HepG2 (cell line): Measurements from ENCODE around the gene TEAD1. TPM values are rescaled to one million over a fixed set of nuclear protein-coding genes. Genes with fewer than 3 reads are reported as not detected.

Source experiments
- ATAC-seq: fragments of 200-7000 bp; cut with Tn5 transposase; 3 replicates; pipeline ENCODE4 v1.9.1; 2020; ENCODE audit warnings: mild to moderate bottlenecking, moderate library complexity
- BruUV-seq: library from RNA; stranded (reverse); fragments of 400-500 nt; replicated peaks from 2 replicates; lab custom pipeline; 2021; lab: Mats Ljungman, UMichigan
- CTCF ChIA-PET: fragments of 300-600 bp; formaldehyde crosslinking; extraction: SDS; loops from one replicate; lab custom pipeline; 2021; ENCODE audit warnings: low total read pairs, inconsistent platforms, low intra/inter-chr PET ratio; lab: Yijun Ruan, JAX
- POLR2A ChIA-PET: fragments of 350-600 bp; sonication (Branson Sonifier 250); formaldehyde crosslinking; loops from one replicate; lab custom pipeline; 2020; ENCODE audit warnings: antibody characterized with exemption, inconsistent platforms; lab: Yijun Ruan, JAX
- DNase-seq: peaks from one replicate; pipeline ENCODE4 v3.0.0-alpha.2; 2015; ENCODE audit warnings: low spot score
- FAIRE-seq: peaks from 3 replicates; lab custom pipeline; 2011; peaks lifted over from hg19 to GRCh38; lab: Jason Lieb, UNC
- H2AFZ ChIP-seq: one replicate; pipeline ENCODE4 v1.6.1; 2011; ENCODE audit warnings: low read length, inconsistent platforms
- H3K27ac ChIP-seq: fragments of 300-600 bp; 3 replicates; pipeline ENCODE4 v1.8.0; 2011; ENCODE audit warnings: mixed run types, mild to moderate bottlenecking, mixed read lengths, low read length, inconsistent platforms; ENCODE audit not compliant: insufficient read depth; ENCODE audit errors: extremely low read length
- H3K27me3 ChIP-seq, 2 experiments: fragments of 200-600 bp in 1 of 2; 2 replicates in 1 of 2; 3 replicates in 1 of 2; pipeline versions ENCODE4 v1.6.0 to v1.8.0; 2011; ENCODE audit warnings: low read length in 2 of 2, mild to moderate bottlenecking in 2 of 2, moderate library complexity in 2 of 2, inconsistent platforms in 1 of 2; ENCODE audit not compliant: insufficient read depth in 2 of 2, control insufficient read depth in 1 of 2
- H3K36me3 ChIP-seq, 2 experiments: fragments of 200-600 bp in 1 of 2; replicated peaks in 1 of 2; 2 replicates in 1 of 2; 3 replicates in 1 of 2; pipeline versions ENCODE4 v1.5.1 to v1.8.0; 2011; ENCODE audit warnings: low read length in 2 of 2, inconsistent platforms in 1 of 2; ENCODE audit not compliant: insufficient read depth in 2 of 2, control insufficient read depth in 1 of 2
- H3K4me1 ChIP-seq: 2 replicates; pipeline ENCODE4 v1.5.1; 2012; ENCODE audit warnings: low read length, inconsistent platforms; ENCODE audit not compliant: insufficient read depth
- H3K4me2 ChIP-seq: 2 replicates; pipeline ENCODE4 v1.6.0; 2011; ENCODE audit warnings: low read depth, low read length, inconsistent platforms
- H3K4me3 ChIP-seq, 3 experiments: fragments of 200-600 bp in 1 of 3; sonication (generic), shearing (Covaris generic) in 1 of 3; replicated peaks in 1 of 3; 2 replicates each; pipeline ENCODE4 v1.5.1; 2011 to 2016; ENCODE audit warnings: low read length in 3 of 3, inconsistent platforms in 2 of 3, low read depth in 2 of 3, mild to moderate bottlenecking in 2 of 3, control low read depth in 1 of 3, mixed read lengths in 1 of 3; ENCODE audit not compliant: insufficient read depth in 1 of 3
- H3K79me2 ChIP-seq: one replicate; pipeline ENCODE4 v1.6.1; 2011; ENCODE audit warnings: low read length, inconsistent platforms; ENCODE audit not compliant: insufficient read depth
- H3K9ac ChIP-seq: 2 replicates; pipeline ENCODE4 v1.6.0; 2011; ENCODE audit warnings: mild to moderate bottlenecking, low read depth, low read length, inconsistent platforms; ENCODE audit not compliant: insufficient read depth
- H3K9me3 ChIP-seq: 2 replicates; pipeline ENCODE4 v1.5.1; 2012; ENCODE audit warnings: mild to moderate bottlenecking, low read length
- H4K20me1 ChIP-seq: 2 replicates; pipeline ENCODE4 v1.6.0; 2011; ENCODE audit warnings: inconsistent platforms, mild to moderate bottlenecking, low read length, moderate library complexity; ENCODE audit not compliant: insufficient read depth
- CENPX ChIP-seq: sonication (generic); formaldehyde crosslinking; IDR thresholded peaks from 2 replicates; pipeline ENCODE4 v1.9.0; 2021; ENCODE audit warnings: mild to moderate bottlenecking, missing genetic modification reagents, moderate library complexity
- CREM ChIP-seq, 2 experiments: sonication (generic) in 1 of 2; formaldehyde crosslinking in 1 of 2; IDR thresholded peaks; 2 replicates each; pipeline versions ENCODE4 v1.4.0 to v1.6.1; 2016 to 2020; ENCODE audit warnings: antibody characterized with exemption in 1 of 2, mild to moderate bottlenecking in 1 of 2, missing genetic modification reagents in 1 of 2
- KLF11 ChIP-seq: IDR thresholded peaks from 2 replicates; pipeline ENCODE4 v1.6.1; 2016; ENCODE audit warnings: missing compliant biosample characterization
- NONO ChIP-seq, 2 experiments: fragments of 450-650 bp in 1 of 2; sonication (generic) in 1 of 2; formaldehyde crosslinking in 1 of 2; IDR thresholded peaks in 1 of 2; conservative IDR thresholded peaks in 1 of 2; 2 replicates each; pipeline versions ENCODE4 v1.6.1 to v1.8.0; 2017 to 2022; ENCODE audit warnings: mild to moderate bottlenecking in 1 of 2, missing genetic modification reagents in 1 of 2, moderate library complexity in 1 of 2
- NPAS2 ChIP-seq: sonication (generic); formaldehyde crosslinking; IDR thresholded peaks from 2 replicates; pipeline ENCODE4 v1.8.0; 2022; ENCODE audit warnings: mild to moderate bottlenecking, missing genetic modification reagents, borderline replicate concordance
- PRPF4 ChIP-seq: fragments of 200-400 bp; formaldehyde crosslinking; IDR thresholded peaks from 2 replicates; pipeline ENCODE4 v1.6.1; 2016; ENCODE audit warnings: low read length, low read depth; ENCODE audit not compliant: poor library complexity, severe bottlenecking
- SOX6 ChIP-seq, 2 experiments: fragments of 450-650 bp in 1 of 2; sonication (generic) in 1 of 2; formaldehyde crosslinking in 1 of 2; IDR thresholded peaks; 2 replicates each; pipeline versions ENCODE4 v1.4.0 to v1.6.1; 2017 to 2020; ENCODE audit warnings: antibody characterized with exemption in 1 of 2, mild to moderate bottlenecking in 1 of 2, missing genetic modification reagents in 1 of 2
- ZFP91 ChIP-seq: sonication (generic); formaldehyde crosslinking; IDR thresholded peaks from 2 replicates; pipeline ENCODE4 v1.9.0; 2022; ENCODE audit warnings: missing genetic modification reagents, mild to moderate bottlenecking, borderline replicate concordance
- ZNF30 ChIP-seq: sonication (generic); formaldehyde crosslinking; IDR thresholded peaks from 2 replicates; pipeline ENCODE4 v1.5.0; 2020; ENCODE audit warnings: mild to moderate bottlenecking, missing genetic modification reagents
- ZNF614 ChIP-seq: IDR thresholded peaks from 2 replicates; pipeline ENCODE4 v1.6.1; 2018; ENCODE audit warnings: missing biosample characterization, missing genetic modification reagents, inconsistent platforms, borderline replicate concordance
- ZNF768 ChIP-seq: sonication (generic); formaldehyde crosslinking; IDR thresholded peaks from 2 replicates; pipeline ENCODE4 v1.4.0; 2020; ENCODE audit warnings: missing genetic modification reagents
- ZSCAN25 ChIP-seq: sonication (generic); formaldehyde crosslinking; IDR thresholded peaks from 2 replicates; pipeline ENCODE4 v1.8.0; 2022; ENCODE audit warnings: mild to moderate bottlenecking, missing genetic modification reagents
- WGBS: methylation state at CpG from one replicate; pipeline ENCODE4 v1.1.6; 2017; ENCODE audit warnings: low lambda C conversion rate; 5-methylcytosine and 5-hydroxymethylcytosine counted together
- in situ Hi-C: cut with HindIII; loops from 2 replicates; pipeline ENCODE4 v1.10.0; 2017; ENCODE audit warnings: low pct_unique_long_range_greater_than_20kb; ENCODE audit not compliant: extremely low pct_ligation_motif_present
- intact Hi-C: fragments of 100-400 bp; cut with micrococcal nuclease; formaldehyde crosslinking; loops from one replicate; pipeline ENCODE4 v1.10.0; 2022; ENCODE audit not compliant: unreplicated experiment
- polyA plus RNA-seq, 8 experiments: library from polyadenylated mRNA; depleted of rRNA in 3 of 8; stranded (reverse) in 7 of 8; unstranded in 1 of 8; fragments of >200 nt; fragmentation: Illumina TruSeq in 4 of 8; extraction: Trizol in 4 of 8; gene quantifications; 2 replicates each; pipeline versions ENCODE4 v1.2.1 to v1.2.3, GENCODE V29; 2011 to 2016; ENCODE audit warnings: low read depth in 4 of 8, missing spikeins in 1 of 8, mixed read lengths in 1 of 8; ENCODE audit not compliant: insufficient read depth in 1 of 8
- total RNA-seq, 5 experiments: library from RNA; depleted of rRNA; stranded (reverse); fragments of >200 nt; fragmentation: Illumina TruSeq; extraction: Trizol; gene quantifications; 2 replicates each; pipeline ENCODE4 v1.2.3, GENCODE V29; 2016; ENCODE audit warnings: low read depth in 1 of 5
- TF ChIP-seq, protein P1 (sequence below): sonication (generic); formaldehyde crosslinking; IDR thresholded peaks from 2 replicates; pipeline ENCODE4 v1.4.0; 2020; ENCODE audit warnings: missing genetic modification reagents
- TF ChIP-seq, protein P2 (sequence below), 2 experiments: sonication (generic) in 1 of 2; formaldehyde crosslinking in 1 of 2; IDR thresholded peaks; 2 replicates each; pipeline versions ENCODE4 v1.4.0 to v1.6.1; 2018 to 2020; ENCODE audit warnings: missing genetic modification reagents in 2 of 2, borderline replicate concordance in 1 of 2, low read depth in 1 of 2, mild to moderate bottlenecking in 1 of 2, missing biosample characterization in 1 of 2

Gene TEAD1
- total and polyA plus RNA-seq, 2 of the 13 experiments (the other 11 are each of a cell fraction or from before 2014, with no cell fraction given) = 20.1 to 30.5 TPM

GRCh38 chr11:12789054-12789453, 114.8 kb downstream of the TEAD1 start:
- intact Hi-C loops (no loop called here), in situ Hi-C loops (no loop called here)
- H3K4me2 ChIP-seq = no peak overlapping the region
- H3K27me3 ChIP-seq = no peaks in the 10 kb centered on the region
- no peak for TF ChIP-seq NPAS2 (CRISPR knock-in tag)
- TF ChIP-seq ZFP91 = no peak
- no peak for TF ChIP-seq CENPX
- no peak for TF ChIP-seq PRPF4
- TF ChIP-seq, protein P1, sequence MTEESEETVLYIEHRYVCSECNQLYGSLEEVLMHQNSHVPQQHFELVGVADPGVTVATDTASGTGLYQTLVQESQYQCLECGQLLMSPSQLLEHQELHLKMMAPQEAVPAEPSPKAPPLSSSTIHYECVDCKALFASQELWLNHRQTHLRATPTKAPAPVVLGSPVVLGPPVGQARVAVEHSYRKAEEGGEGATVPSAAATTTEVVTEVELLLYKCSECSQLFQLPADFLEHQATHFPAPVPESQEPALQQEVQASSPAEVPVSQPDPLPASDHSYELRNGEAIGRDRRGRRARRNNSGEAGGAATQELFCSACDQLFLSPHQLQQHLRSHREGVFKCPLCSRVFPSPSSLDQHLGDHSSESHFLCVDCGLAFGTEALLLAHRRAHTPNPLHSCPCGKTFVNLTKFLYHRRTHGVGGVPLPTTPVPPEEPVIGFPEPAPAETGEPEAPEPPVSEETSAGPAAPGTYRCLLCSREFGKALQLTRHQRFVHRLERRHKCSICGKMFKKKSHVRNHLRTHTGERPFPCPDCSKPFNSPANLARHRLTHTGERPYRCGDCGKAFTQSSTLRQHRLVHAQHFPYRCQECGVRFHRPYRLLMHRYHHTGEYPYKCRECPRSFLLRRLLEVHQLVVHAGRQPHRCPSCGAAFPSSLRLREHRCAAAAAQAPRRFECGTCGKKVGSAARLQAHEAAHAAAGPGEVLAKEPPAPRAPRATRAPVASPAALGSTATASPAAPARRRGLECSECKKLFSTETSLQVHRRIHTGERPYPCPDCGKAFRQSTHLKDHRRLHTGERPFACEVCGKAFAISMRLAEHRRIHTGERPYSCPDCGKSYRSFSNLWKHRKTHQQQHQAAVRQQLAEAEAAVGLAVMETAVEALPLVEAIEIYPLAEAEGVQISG (CRISPR knock-in tag) = no peak
- TF ChIP-seq, protein P2, sequence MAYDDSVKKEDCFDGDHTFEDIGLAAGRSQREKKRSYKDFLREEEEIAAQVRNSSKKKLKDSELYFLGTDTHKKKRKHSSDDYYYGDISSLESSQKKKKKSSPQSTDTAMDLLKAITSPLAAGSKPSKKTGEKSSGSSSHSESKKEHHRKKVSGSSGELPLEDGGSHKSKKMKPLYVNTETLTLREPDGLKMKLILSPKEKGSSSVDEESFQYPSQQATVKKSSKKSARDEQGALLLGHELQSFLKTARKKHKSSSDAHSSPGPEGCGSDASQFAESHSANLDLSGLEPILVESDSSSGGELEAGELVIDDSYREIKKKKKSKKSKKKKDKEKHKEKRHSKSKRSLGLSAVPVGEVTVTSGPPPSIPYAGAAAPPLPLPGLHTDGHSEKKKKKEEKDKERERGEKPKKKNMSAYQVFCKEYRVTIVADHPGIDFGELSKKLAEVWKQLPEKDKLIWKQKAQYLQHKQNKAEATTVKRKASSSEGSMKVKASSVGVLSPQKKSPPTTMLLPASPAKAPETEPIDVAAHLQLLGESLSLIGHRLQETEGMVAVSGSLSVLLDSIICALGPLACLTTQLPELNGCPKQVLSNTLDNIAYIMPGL (CRISPR knock-in tag; IDR thresholded peaks at IDR 0.05; ENCODE audit: borderline replicate concordance in 1 of 2, low read depth in 1 of 2) = no peak
- no peak for TF ChIP-seq ZSCAN25
- TF ChIP-seq KLF11 (CRISPR knock-in tag) = no peak
- no peak for TF ChIP-seq NONO (IDR thresholded peaks at IDR 0.05)
- no peak for TF ChIP-seq NONO (CRISPR knock-in tag; conservative IDR thresholded peaks at IDR 0.05)
- TF ChIP-seq ZNF614 (CRISPR knock-in tag) = no peak
- no peak for TF ChIP-seq ZNF30 (CRISPR knock-in tag)
- TF ChIP-seq SOX6 (IDR thresholded peaks at IDR 0.05) = no peak
- TF ChIP-seq SOX6 (CRISPR knock-in tag; IDR thresholded peaks at IDR 0.05) = no peak
- no peak for TF ChIP-seq ZNF768
- no peak for TF ChIP-seq CREM (IDR thresholded peaks at IDR 0.05)
- TF ChIP-seq CREM (CRISPR knock-in tag; IDR thresholded peaks at IDR 0.05) = no peak
- no peak for ATAC-seq
- H3K79me2 ChIP-seq = peaks cover 1% of the 10 kb centered on the region
- no peaks in the 10 kb centered on the region for H3K9me3 ChIP-seq
- no TSS peak for BruUV-seq
- peaks cover 9% of the 10 kb centered on the region for H3K4me1 ChIP-seq
- no peak for FAIRE-seq
- H3K36me3 ChIP-seq = peaks cover 2 to 7% of the 10 kb centered on the region in 2 experiments; a peak in 4 of 5 replicates
- H4K20me1 ChIP-seq = no peaks in the 10 kb centered on the region
- POLR2A ChIA-PET = interaction anchor here (0.7 kb wide), 1 partner anchor 56 kb away, joined by 4 read pairs; no protein-coding TSS in a partner anchor
- no peak for DNase-seq
- WGBS = 100% methylated on average over 1 of the region's 1 CpG
- no peak overlapping the region for H2AFZ ChIP-seq
- H3K27ac ChIP-seq = no peak overlapping the region
- CTCF ChIA-PET = no interaction called here
- H3K4me3 ChIP-seq = no peak overlapping the region
- no peak overlapping the region for H3K9ac ChIP-seq
